ENCODE results near the gene SLC4A5. TPM values are rescaled to one million over a fixed set of nuclear protein-coding genes. Genes with fewer than 3 reads are reported as not detected.
"Not testable (repeated sequence)": the region's sequence is repeated elsewhere in the genome, so short reads cannot be mapped to it uniquely, and the experiment has no call there.

Gene SLC4A5
- total RNA-seq, 1 donor from 2014 or later = 2.3 TPM

GRCh38 chr2:74238879-74239278 is 104.3 kb downstream of the SLC4A5 start:
- no peak for TF ChIP-seq CTCF (IDR thresholded peaks at IDR 0.05; ENCODE audit: borderline replicate concordance)
- no peak for DNase-seq
- H3K27me3 ChIP-seq (ENCODE audit: low read depth) = no peaks in the 10 kb centered on the region
- no peak overlapping the region for H3K27ac ChIP-seq (replicated peaks)
- no peak overlapping the region for H3K4me3 ChIP-seq
- no peaks in the 10 kb centered on the region for H3K9me3 ChIP-seq (replicated peaks)
- no peaks in the 10 kb centered on the region for H3K36me3 ChIP-seq
- peaks cover 9% of the 10 kb centered on the region for H3K4me1 ChIP-seq
- intact Hi-C loops (cut with micrococcal nuclease) = no loop called here

- intact Hi-C loops (cut with micrococcal nuclease) = no loop called here
- no peak overlapping the region for H3K27ac ChIP-seq (replicated peaks)
- no peaks in the 10 kb centered on the region for H3K27me3 ChIP-seq (ENCODE audit: low read depth)
- H3K4me3 ChIP-seq = no peak overlapping the region
- no peak for DNase-seq
- H3K4me1 ChIP-seq = no peaks in the 10 kb centered on the region
- H3K9me3 ChIP-seq (replicated peaks) = no peaks in the 10 kb centered on the region
- no peaks in the 10 kb centered on the region for H3K36me3 ChIP-seq
- no peak for TF ChIP-seq CTCF (IDR thresholded peaks at IDR 0.05; ENCODE audit: borderline replicate concordance)
Measured at GRCh38 chr2:74235041-74235440, 108.2 kb downstream of the SLC4A5 start.

GRCh38 chr2:74233648-74234047 is 109.6 kb downstream of the SLC4A5 start:
- H3K36me3 ChIP-seq = no peaks in the 10 kb centered on the region
- H3K4me3 ChIP-seq = no peak overlapping the region
- H3K9me3 ChIP-seq (replicated peaks) = no peaks in the 10 kb centered on the region
- intact Hi-C loops (cut with micrococcal nuclease) = no loop called here
- H3K27me3 ChIP-seq (ENCODE audit: low read depth) = no peaks in the 10 kb centered on the region
- no peaks in the 10 kb centered on the region for H3K4me1 ChIP-seq
- no peak overlapping the region for H3K27ac ChIP-seq (replicated peaks)
- no peak for DNase-seq
- no peak for TF ChIP-seq CTCF (IDR thresholded peaks at IDR 0.05; ENCODE audit: borderline replicate concordance)

- DNase-seq = no peak
- H3K36me3 ChIP-seq = no peaks in the 10 kb centered on the region
- no peak for TF ChIP-seq CTCF (IDR thresholded peaks at IDR 0.05; ENCODE audit: borderline replicate concordance)
- intact Hi-C loops (cut with micrococcal nuclease) = no loop called here
- H3K9me3 ChIP-seq (replicated peaks) = no peaks in the 10 kb centered on the region
- H3K27ac ChIP-seq (replicated peaks) = no peak overlapping the region
- no peaks in the 10 kb centered on the region for H3K27me3 ChIP-seq (ENCODE audit: low read depth)
- H3K4me3 ChIP-seq = no peak overlapping the region
- peaks cover 7% of the 10 kb centered on the region for H3K4me1 ChIP-seq
Measured at GRCh38 chr2:74232426-74232825, 110.8 kb downstream of the SLC4A5 start.

GRCh38 chr2:74229865-74230264 is 113.4 kb downstream of the SLC4A5 start:
- peaks cover 25% of the 10 kb centered on the region for H3K4me1 ChIP-seq
- H3K27me3 ChIP-seq (ENCODE audit: low read depth); H3K36me3 ChIP-seq; intact Hi-C loops (cut with micrococcal nuclease); DNase-seq; H3K4me3 ChIP-seq; H3K9me3 ChIP-seq (replicated peaks); H3K27ac ChIP-seq (replicated peaks): not testable (repeated sequence)

GRCh38 chr2:74228772-74229171 is 114.4 kb downstream of the SLC4A5 start:
- Histone ChIP-seq H3K9me3 (replicated peaks) (no peaks in the 10 kb centered on the region), H3K4me3 (no peak overlapping the region), H3K27ac (replicated peaks) (no peak overlapping the region), H3K4me1 (peaks cover 25% of the 10 kb centered on the region), H3K27me3 (ENCODE audit: low read depth) (no peaks in the 10 kb centered on the region), H3K36me3 (no peaks in the 10 kb centered on the region)
- intact Hi-C loops (cut with micrococcal nuclease) = no loop called here
- TF ChIP-seq CTCF (IDR thresholded peaks at IDR 0.05; ENCODE audit: borderline replicate concordance) = no peak
- no peak for DNase-seq
